DND-41 (cell line): ENCODE results near the gene NAV3.

Experiments used
- EZH2 ChIP-seq: IDR thresholded peaks from 3 replicates; pipeline ENCODE4 v1.6.1; 2012; ENCODE audit warnings: borderline replicate concordance, low read depth, mild to moderate bottlenecking, moderate library complexity, low read length, inconsistent platforms; ENCODE audit not compliant: severe bottlenecking
- TF ChIP-seq, protein P1 (sequence below): IDR thresholded peaks from 2 replicates; pipeline ENCODE4 v1.5.1; 2012; ENCODE audit warnings: borderline replicate concordance, low read length, moderate library complexity, mild to moderate bottlenecking; ENCODE audit not compliant: poor library complexity, severe bottlenecking; ENCODE audit errors: extremely low read depth

DNA sequence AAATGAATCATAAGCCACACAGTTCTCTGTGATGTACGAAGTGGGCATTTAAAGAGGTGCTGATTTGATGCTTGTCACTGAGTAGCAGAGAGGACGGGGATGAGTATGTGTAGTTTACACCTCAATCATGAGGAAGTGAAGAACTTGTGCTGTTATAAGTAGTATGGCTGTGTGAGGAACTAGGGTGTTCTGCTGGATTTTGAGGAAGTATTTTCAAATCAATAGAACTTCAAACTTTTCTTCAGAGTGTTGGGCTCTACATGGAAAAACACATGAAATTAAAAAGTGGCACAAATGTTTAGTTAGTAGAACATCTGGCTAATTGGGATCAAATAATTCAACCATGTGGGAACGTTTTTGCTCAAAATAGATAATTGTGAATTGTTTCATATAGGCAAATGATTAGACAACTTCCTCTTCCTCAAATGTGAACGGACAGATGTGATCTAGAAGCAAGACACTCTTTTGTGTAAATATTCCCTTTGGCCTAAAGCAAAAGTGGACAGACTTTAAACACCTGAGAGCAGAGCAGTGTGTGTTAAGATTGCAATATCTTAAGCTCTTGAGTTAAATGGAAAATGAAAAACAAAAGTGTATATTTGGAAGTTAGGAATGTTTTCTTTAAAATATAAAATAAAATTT, 168.5 kb downstream of the NAV3 start:
- TF ChIP-seq, protein P1, sequence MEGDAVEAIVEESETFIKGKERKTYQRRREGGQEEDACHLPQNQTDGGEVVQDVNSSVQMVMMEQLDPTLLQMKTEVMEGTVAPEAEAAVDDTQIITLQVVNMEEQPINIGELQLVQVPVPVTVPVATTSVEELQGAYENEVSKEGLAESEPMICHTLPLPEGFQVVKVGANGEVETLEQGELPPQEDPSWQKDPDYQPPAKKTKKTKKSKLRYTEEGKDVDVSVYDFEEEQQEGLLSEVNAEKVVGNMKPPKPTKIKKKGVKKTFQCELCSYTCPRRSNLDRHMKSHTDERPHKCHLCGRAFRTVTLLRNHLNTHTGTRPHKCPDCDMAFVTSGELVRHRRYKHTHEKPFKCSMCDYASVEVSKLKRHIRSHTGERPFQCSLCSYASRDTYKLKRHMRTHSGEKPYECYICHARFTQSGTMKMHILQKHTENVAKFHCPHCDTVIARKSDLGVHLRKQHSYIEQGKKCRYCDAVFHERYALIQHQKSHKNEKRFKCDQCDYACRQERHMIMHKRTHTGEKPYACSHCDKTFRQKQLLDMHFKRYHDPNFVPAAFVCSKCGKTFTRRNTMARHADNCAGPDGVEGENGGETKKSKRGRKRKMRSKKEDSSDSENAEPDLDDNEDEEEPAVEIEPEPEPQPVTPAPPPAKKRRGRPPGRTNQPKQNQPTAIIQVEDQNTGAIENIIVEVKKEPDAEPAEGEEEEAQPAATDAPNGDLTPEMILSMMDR, result no peak
- TF ChIP-seq EZH2, result no peak
